BJ (cell line): ENCODE data around the gene NPFFR1. TPM values are rescaled to one million over a fixed set of nuclear protein-coding genes. Genes with fewer than 3 reads are reported as not detected.
"Not testable (repeated sequence)": the region's sequence is repeated elsewhere in the genome, so short reads cannot be mapped to it uniquely, and the experiment has no call there.

Experiments used
- CTCF ChIA-PET: fragments of 350-600 bp; formaldehyde crosslinking; extraction: SDS; loops from one replicate; lab custom pipeline; 2021; ENCODE audit warnings: antibody characterized with exemption, inconsistent platforms; lab: Yijun Ruan, JAX
- POLR2A ChIA-PET: fragments of 300-600 bp; sonication (Branson Sonifier 250); formaldehyde crosslinking; extraction: SDS; loops from one replicate; lab custom pipeline; 2021; ENCODE audit warnings: antibody characterized with exemption; lab: Charles Lee
- DNase-seq: peaks from one replicate; pipeline ENCODE4 v3.0.0-alpha.2; 2011; ENCODE audit warnings: low read depth
- H3K27me3 ChIP-seq: 2 replicates; pipeline ENCODE4 v1.6.0; 2011; ENCODE audit warnings: low read length; ENCODE audit not compliant: control insufficient read depth, insufficient read depth
- H3K36me3 ChIP-seq: 2 replicates; pipeline ENCODE4 v1.5.1; 2011; ENCODE audit warnings: low read length; ENCODE audit not compliant: control insufficient read depth, insufficient read depth
- H3K4me3 ChIP-seq: 2 replicates; pipeline ENCODE4 v1.5.1; 2011; ENCODE audit warnings: low read depth, mild to moderate bottlenecking, control low read depth, low read length
- CTCF ChIP-seq: IDR thresholded peaks from 2 replicates; pipeline ENCODE4 v1.5.1; 2011; ENCODE audit warnings: low read depth, mild to moderate bottlenecking, control low read depth, inconsistent platforms, low read length, moderate library complexity; ENCODE audit not compliant: insufficient read depth
- polyA plus RNA-seq: library from polyadenylated mRNA; depleted of rRNA; stranded (reverse); fragments of >200 nt; gene quantifications from 2 replicates; pipeline ENCODE4 v1.2.3, GENCODE V29; 2011

Gene NPFFR1
- polyA plus RNA-seq, 1 experiment: not detected

- DNase-seq: no peak
- H3K27me3 ChIP-seq: peaks cover 15% of the 10 kb centered on the region
- ChIA-PET CTCF (interaction anchor here (1.1 to 1.9 kb wide), 2 partner anchors 13 to 15 kb away, joined by 3 to 5 read pairs; no protein-coding TSS in a partner anchor), POLR2A (no interaction called here)
- no peak overlapping the region for H3K4me3 ChIP-seq
- no peak for TF ChIP-seq CTCF
- H3K36me3 ChIP-seq: no peaks in the 10 kb centered on the region
Measured at GRCh38 chr10:70260259-70260658, 23.5 kb downstream of the NPFFR1 start.

GRCh38 chr10:70258216-70258615, 25.6 kb downstream of the NPFFR1 start:
- CTCF ChIA-PET: interaction anchor here (0.5 kb wide), 1 partner anchor 35 kb away, joined by 4 read pairs; no protein-coding TSS in a partner anchor
- DNase-seq: no peak
- no peak overlapping the region for H3K4me3 ChIP-seq
- no peaks in the 10 kb centered on the region for H3K36me3 ChIP-seq
- POLR2A ChIA-PET: no interaction called here
- no peak for TF ChIP-seq CTCF
- peaks cover 24% of the 10 kb centered on the region for H3K27me3 ChIP-seq

GRCh38 chr10:70257816-70258215, 26.0 kb downstream of the NPFFR1 start:
- DNase-seq, CTCF ChIA-PET, H3K36me3 ChIP-seq, POLR2A ChIA-PET, H3K4me3 ChIP-seq: not testable (repeated sequence)
- peaks cover 27% of the 10 kb centered on the region for H3K27me3 ChIP-seq

- no peak for TF ChIP-seq CTCF
- DNase-seq: no peak
- POLR2A ChIA-PET: no interaction called here
- no peak overlapping the region for H3K4me3 ChIP-seq
- H3K27me3 ChIP-seq: peaks cover 29% of the 10 kb centered on the region
- CTCF ChIA-PET: no interaction called here
- H3K36me3 ChIP-seq: no peaks in the 10 kb centered on the region
Measured at GRCh38 chr10:70256463-70256862, 27.3 kb downstream of the NPFFR1 start.

GRCh38 chr10:70255329-70256299, 28.2 kb downstream of the NPFFR1 start:
- CTCF ChIA-PET: interaction anchor here (0.6 to 1.3 kb wide), 3 partner anchors 23 to 109 kb away, joined by 3 to 6 read pairs (median 4); no protein-coding TSS in a partner anchor
- H3K27me3 ChIP-seq: peaks cover 32% of the 10 kb centered on the region
- H3K4me3 ChIP-seq: no peak overlapping the region
- no peak for DNase-seq
- POLR2A ChIA-PET: no interaction called here
- TF ChIP-seq CTCF: no peak
- H3K36me3 ChIP-seq: no peaks in the 10 kb centered on the region
